Measurements from ENCODE around the gene IFNG. TPM values are rescaled to one million over a fixed set of nuclear protein-coding genes. Genes with fewer than 3 reads are reported as not detected.
"Not testable (repeated sequence)": the region's sequence is repeated elsewhere in the genome, so short reads cannot be mapped to it uniquely, and the experiment has no call there.

The IFNG gene
- total RNA-seq = 560 and 566 TPM in 2 replicates

GRCh38 chr12:68159681-68160304, at the start of gene IFNG:
TSS of gene IFNG (minus strand) at chr12:68159740. CDS start at chr12:68159615, 125 bp downstream.
- intact Hi-C loops (cut with micrococcal nuclease) = loop anchor here (1.0 to 2.0 kb wide), 4 partner anchors 16 to 509 kb away; partner anchors contain the start of gene RAP1B

- intact Hi-C loops (cut with micrococcal nuclease) = not testable (repeated sequence)
Observed at GRCh38 chr12:68209048-68209728, 49.6 kb upstream of the IFNG start.

- intact Hi-C loops (cut with micrococcal nuclease) = no loop called here
Observed at GRCh38 chr12:68207276-68207675, 47.7 kb upstream of the IFNG start.

- intact Hi-C loops (cut with micrococcal nuclease) = no loop called here
Observed at GRCh38 chr12:68206446-68206845, 46.9 kb upstream of the IFNG start.

GRCh38 chr12:68203460-68203875, 43.9 kb upstream of the IFNG start:
- intact Hi-C loops (cut with micrococcal nuclease) = loop anchor here (5.0 kb wide), 1 partner anchor 161 kb away; no protein-coding TSS in a partner anchor

GRCh38 chr12:68200854-68201253, 41.3 kb upstream of the IFNG start:
- intact Hi-C loops (cut with micrococcal nuclease) = loop anchor here (5.0 kb wide), 1 partner anchor 159 kb away; no protein-coding TSS in a partner anchor

- intact Hi-C loops (cut with micrococcal nuclease) = no loop called here
Observed at GRCh38 chr12:68199127-68199526, 39.6 kb upstream of the IFNG start.

- intact Hi-C loops (cut with micrococcal nuclease) = loop anchor here (1.0 kb wide), 1 partner anchor 8 kb away; no protein-coding TSS in a partner anchor
Observed at GRCh38 chr12:68198507-68199086, 39.1 kb upstream of the IFNG start.

GRCh38 chr12:68190301-68190700, 30.8 kb upstream of the IFNG start:
- intact Hi-C loops (cut with micrococcal nuclease) = loop anchor here (1.0 kb wide), 4 partner anchors 8 to 32 kb away; no protein-coding TSS in a partner anchor

GRCh38 chr12:68189821-68190242, 30.3 kb upstream of the IFNG start:
- intact Hi-C loops (cut with micrococcal nuclease) = loop anchor here (1.0 kb wide), 5 partner anchors 8 to 32 kb away; no protein-coding TSS in a partner anchor

GRCh38 chr12:68185598-68185997, 26.1 kb upstream of the IFNG start:
- intact Hi-C loops (cut with micrococcal nuclease) = no loop called here

- intact Hi-C loops (cut with micrococcal nuclease) = loop anchor here (1.0 to 2.0 kb wide), 6 partner anchors 8 to 913 kb away; no protein-coding TSS in a partner anchor
Observed at GRCh38 chr12:68180792-68181744, 21.5 kb upstream of the IFNG start.

- intact Hi-C loops (cut with micrococcal nuclease) = loop anchor here (5.0 kb wide), 3 partner anchors 98 to 628 kb away; partner anchors contain the start of gene MDM2
Observed at GRCh38 chr12:68178774-68179439, 19.4 kb upstream of the IFNG start.

GRCh38 chr12:68178184-68178583, 18.6 kb upstream of the IFNG start:
- intact Hi-C loops (cut with micrococcal nuclease) = loop anchor here (5.0 kb wide), 3 partner anchors 99 to 629 kb away; partner anchors contain the start of gene MDM2

GRCh38 chr12:68177562-68177961, 18.0 kb upstream of the IFNG start:
- intact Hi-C loops (cut with micrococcal nuclease) = loop anchor here (5.0 kb wide), 3 partner anchors 100 to 630 kb away; partner anchors contain the start of gene MDM2

GRCh38 chr12:68176257-68176656, 16.7 kb upstream of the IFNG start:
- intact Hi-C loops (cut with micrococcal nuclease) = loop anchor here (1.0 to 5.0 kb wide), 4 partner anchors 13 to 631 kb away; partner anchors contain the start of gene MDM2

- intact Hi-C loops (cut with micrococcal nuclease) = loop anchor here (1.0 to 5.0 kb wide), 11 partner anchors 12 to 1887 kb away; partner anchors contain the start of genes IFNG and MDM2
Observed at GRCh38 chr12:68175557-68176061, 16.1 kb upstream of the IFNG start.

GRCh38 chr12:68174761-68175160, 15.2 kb upstream of the IFNG start:
- intact Hi-C loops (cut with micrococcal nuclease) = loop anchor here (1.0 to 5.0 kb wide), 10 partner anchors 15 to 1886 kb away; partner anchors contain the start of genes IFNG and MDM2

GRCh38 chr12:68173792-68174191, 14.3 kb upstream of the IFNG start:
- intact Hi-C loops (cut with micrococcal nuclease) = loop anchor here (2.0 kb wide), 2 partner anchors 67 to 475 kb away; no protein-coding TSS in a partner anchor

Data from T-helper 1 cell treated with Interleukin-12 subunit alpha and Interleukin-12 subunit beta and Interleukin-4 antibody, amounts not matched to agents 30 ng/mL and 1 ng/mL, for 36 hours (primary cell).